Trophoblast cell (in vitro differentiated cells and primary cell): ENCODE data around the gene TMEM26.

Experiments
- DNase-seq, 2 donors: peaks; one replicate each; pipeline ENCODE4 v3.0.0-alpha.2; 2016
- H2AFZ ChIP-seq: 2 replicates; pipeline ENCODE4 v1.6.1; 2013; ENCODE audit warnings: low read length, moderate library complexity, mild to moderate bottlenecking; ENCODE audit not compliant: insufficient read depth, poor library complexity
- H2AK5ac ChIP-seq: 2 replicates; pipeline ENCODE4 v1.6.1; 2013; ENCODE audit warnings: mild to moderate bottlenecking, low read length
- H2BK120ac ChIP-seq: 2 replicates; pipeline ENCODE4 v1.6.1; 2013; ENCODE audit warnings: low read length, mild to moderate bottlenecking, moderate library complexity; ENCODE audit not compliant: insufficient read depth, poor library complexity
- H2BK12ac ChIP-seq: 2 replicates; pipeline ENCODE4 v1.6.1; 2013; ENCODE audit warnings: mild to moderate bottlenecking, low read length, moderate library complexity
- H2BK5ac ChIP-seq: 2 replicates; pipeline ENCODE4 v1.6.1; 2013; ENCODE audit warnings: low read length, low read depth, moderate library complexity, mild to moderate bottlenecking; ENCODE audit not compliant: poor library complexity
- H3K14ac ChIP-seq: 2 replicates; pipeline ENCODE4 v1.6.1; 2013; ENCODE audit warnings: mild to moderate bottlenecking, low read length
- H3K18ac ChIP-seq: 2 replicates; pipeline ENCODE4 v1.6.1; 2013; ENCODE audit warnings: mild to moderate bottlenecking, low read length
- H3K23ac ChIP-seq: 2 replicates; pipeline ENCODE4 v1.6.1; 2013; ENCODE audit warnings: low read length
- H3K27ac ChIP-seq: 2 replicates; pipeline ENCODE4 v1.5.1; 2013; ENCODE audit warnings: low read depth, mild to moderate bottlenecking, inconsistent platforms, low read length, moderate library complexity
- H3K27me3 ChIP-seq: 2 replicates; pipeline ENCODE4 v1.6.1; 2013; ENCODE audit warnings: inconsistent platforms, mild to moderate bottlenecking, low read length, moderate library complexity; ENCODE audit not compliant: insufficient read depth
- H3K36me3 ChIP-seq, 2 experiments: 1 replicate in 1 of 2; 2 replicates in 1 of 2; pipeline ENCODE4 v1.6.1; 2013; ENCODE audit warnings: low read length in 2 of 2, mild to moderate bottlenecking in 2 of 2, moderate library complexity in 1 of 2; ENCODE audit not compliant: insufficient read depth in 2 of 2, control insufficient read depth in 1 of 2
- H3K4ac ChIP-seq: 2 replicates; pipeline ENCODE4 v1.6.1; 2013; ENCODE audit warnings: low read depth, mild to moderate bottlenecking, low read length, moderate library complexity
- H3K4me1 ChIP-seq, 2 experiments: 1 replicate in 1 of 2; 2 replicates in 1 of 2; pipeline ENCODE4 v1.6.1; 2013; ENCODE audit warnings: low read length in 2 of 2, mild to moderate bottlenecking in 2 of 2, moderate library complexity in 1 of 2; ENCODE audit not compliant: insufficient read depth in 2 of 2, control insufficient read depth in 1 of 2
- H3K4me2 ChIP-seq: 2 replicates; pipeline ENCODE4 v1.6.1; 2013; ENCODE audit warnings: inconsistent platforms, mild to moderate bottlenecking, low read length, moderate library complexity
- H3K4me3 ChIP-seq: 2 replicates; pipeline ENCODE4 v1.5.1; 2013; ENCODE audit warnings: mild to moderate bottlenecking, low read depth, low read length, inconsistent platforms
- H3K79me1 ChIP-seq: one replicate; pipeline ENCODE4 v1.6.1; 2013; ENCODE audit warnings: low read length
- H3K79me2 ChIP-seq: 2 replicates; pipeline ENCODE4 v1.6.1; 2013; ENCODE audit warnings: low read length, mild to moderate bottlenecking; ENCODE audit not compliant: control insufficient read depth, insufficient read depth, poor library complexity
- H3K9ac ChIP-seq: 2 replicates; pipeline ENCODE4 v1.6.1; 2013; ENCODE audit warnings: mild to moderate bottlenecking, low read length
- H3K9me3 ChIP-seq: 2 replicates; pipeline ENCODE4 v1.6.1; 2013; ENCODE audit warnings: low read depth, mild to moderate bottlenecking, control low read depth, inconsistent platforms, low read length; ENCODE audit not compliant: insufficient read depth
- H4K12ac ChIP-seq: 2 replicates; pipeline ENCODE4 v1.6.1; 2013; ENCODE audit warnings: low read depth, mild to moderate bottlenecking, low read length, moderate library complexity
- H4K8ac ChIP-seq: 2 replicates; pipeline ENCODE4 v1.6.1; 2013; ENCODE audit warnings: low read depth, mild to moderate bottlenecking, low read length, moderate library complexity
- H4K91ac ChIP-seq: one replicate; pipeline ENCODE4 v1.6.1; 2013; ENCODE audit warnings: low read depth, mild to moderate bottlenecking, low read length, moderate library complexity
- WGBS: extraction: QIAGEN DNeasy Blood & Tissue Kit; methylation state at CpG from one replicate; pipeline ENCODE4 v1.1.7; 2013; ENCODE audit warnings: missing lambda C conversion rate; ENCODE audit not compliant: insufficient read length, insufficient coverage; ENCODE audit errors: extremely low coverage; 5-methylcytosine and 5-hydroxymethylcytosine counted together

The TMEM26 gene

GRCh38 chr10:61458031-61458430 lies 4.8 kb upstream of the TMEM26 start:
- H3K4me1 ChIP-seq: peaks cover 4 to 7% of the 10 kb centered on the region in 2 experiments
- no peak overlapping the region for H2AK5ac ChIP-seq
- no peaks in the 10 kb centered on the region for H3K36me3 ChIP-seq
- H3K79me2 ChIP-seq: no peaks in the 10 kb centered on the region
- H3K23ac ChIP-seq: no peak overlapping the region
- H2BK5ac ChIP-seq: no peak overlapping the region
- peaks cover 8% of the 10 kb centered on the region for H3K27me3 ChIP-seq
- H3K9ac ChIP-seq: no peak overlapping the region
- WGBS: no CpG with 5 or more reads among the region's 3 CpGs
- H3K27ac ChIP-seq: no peak overlapping the region
- no peak overlapping the region for H3K18ac ChIP-seq
- H2BK12ac ChIP-seq: no peak overlapping the region
- H2AFZ ChIP-seq: no peak overlapping the region
- H4K12ac ChIP-seq: no peak overlapping the region
- H2BK120ac ChIP-seq: no peak overlapping the region
- no peaks in the 10 kb centered on the region for H3K9me3 ChIP-seq
- H3K4ac ChIP-seq: no peak overlapping the region
- no peak overlapping the region for H3K14ac ChIP-seq
- H4K8ac ChIP-seq: no peak overlapping the region
- no peak overlapping the region for H3K4me2 ChIP-seq
- no peak overlapping the region for H3K4me3 ChIP-seq
- H3K79me1 ChIP-seq: no peaks in the 10 kb centered on the region
- DNase-seq: no peak
- no peak overlapping the region for H4K91ac ChIP-seq

GRCh38 chr10:61456095-61456789 lies 3.1 kb upstream of the TMEM26 start:
- Histone ChIP-seq H3K79me2 (no peaks in the 10 kb centered on the region), H3K4me2 (no peak overlapping the region), H3K9ac (no peak overlapping the region), H3K4me3 (no peak overlapping the region), H2BK120ac (no peak overlapping the region), H3K36me3 (no peaks in the 10 kb centered on the region), H4K8ac (no peak overlapping the region), H3K27ac (no peak overlapping the region), H3K27me3 (peaks cover 19% of the 10 kb centered on the region), H4K12ac (no peak overlapping the region), H3K23ac (no peak overlapping the region), H3K4me1 (peaks cover 12 to 15% of the 10 kb centered on the region in 2 experiments), H3K14ac (no peak overlapping the region), H3K9me3 (peaks cover 7% of the 10 kb centered on the region), H2AK5ac (no peak overlapping the region), H3K18ac (no peak overlapping the region), H3K4ac (no peak overlapping the region), H4K91ac (no peak overlapping the region), H2AFZ (no peak overlapping the region), H2BK12ac (no peak overlapping the region), H3K79me1 (no peaks in the 10 kb centered on the region), H2BK5ac (no peak overlapping the region)
- DNase-seq: no peak
- WGBS: 100% methylated on average over 1 of the region's 4 CpGs

- H2BK12ac ChIP-seq: no peak overlapping the region
- no peaks in the 10 kb centered on the region for H3K79me1 ChIP-seq
- no peak overlapping the region for H3K27ac ChIP-seq
- no peak overlapping the region for H3K9ac ChIP-seq
- no peak overlapping the region for H2BK5ac ChIP-seq
- no peak overlapping the region for H4K8ac ChIP-seq
- no peak overlapping the region for H3K18ac ChIP-seq
- no CpG with 5 or more reads among the region's 8 CpGs for WGBS
- DNase-seq: no peak
- no peak overlapping the region for H3K23ac ChIP-seq
- no peak overlapping the region for H4K91ac ChIP-seq
- H3K9me3 ChIP-seq: peaks cover 7% of the 10 kb centered on the region
- H3K79me2 ChIP-seq: no peaks in the 10 kb centered on the region
- no peak overlapping the region for H3K4me2 ChIP-seq
- H3K27me3 ChIP-seq: peaks cover 19% of the 10 kb centered on the region
- no peak overlapping the region for H2AK5ac ChIP-seq
- no peak overlapping the region for H3K4me3 ChIP-seq
- H3K4me1 ChIP-seq: peaks cover 12 to 15% of the 10 kb centered on the region in 2 experiments
- no peak overlapping the region for H3K14ac ChIP-seq
- no peak overlapping the region for H4K12ac ChIP-seq
- no peak overlapping the region for H2BK120ac ChIP-seq
- H2AFZ ChIP-seq: no peak overlapping the region
- no peaks in the 10 kb centered on the region for H3K36me3 ChIP-seq
- no peak overlapping the region for H3K4ac ChIP-seq
Measured at GRCh38 chr10:61455656-61456055, 2.5 kb upstream of the TMEM26 start.

- DNase-seq: no peak
- Histone ChIP-seq H4K91ac (no peak overlapping the region), H2BK5ac (no peak overlapping the region), H2BK12ac (no peak overlapping the region), H2AFZ (no peak overlapping the region), H3K4ac (no peak overlapping the region), H3K9me3 (peaks cover 7% of the 10 kb centered on the region), H3K14ac (no peak overlapping the region), H3K27me3 (peaks cover 19% of the 10 kb centered on the region), H2BK120ac (no peak overlapping the region), H3K4me1 (peaks cover 12 to 15% of the 10 kb centered on the region in 2 experiments), H3K79me1 (no peaks in the 10 kb centered on the region), H3K9ac (no peak overlapping the region), H2AK5ac (no peak overlapping the region), H3K18ac (no peak overlapping the region), H4K8ac (no peak overlapping the region), H4K12ac (no peak overlapping the region), H3K36me3 (no peaks in the 10 kb centered on the region), H3K79me2 (no peaks in the 10 kb centered on the region), H3K23ac (no peak overlapping the region), H3K4me2 (no peak overlapping the region), H3K27ac (no peak overlapping the region), H3K4me3 (no peak overlapping the region)
- WGBS: no CpG with 5 or more reads among the region's 4 CpGs
Measured at GRCh38 chr10:61454541-61454940, 1.4 kb upstream of the TMEM26 start.
